GM23338 (cell line): ENCODE measurements around the gene APCDD1L.
A peak's percentile ranks its signal among the peaks of the same experiment; 100 is the strongest.

Source experiments
- CTCF ChIP-seq, 2 experiments: fragments of 200-600 bp in 1 of 2; sonication (generic) in 1 of 2; conservative IDR thresholded peaks; 2 replicates each; pipeline versions ENCODE4 v1.5.1 to v1.6.1; 2016 to 2017; ENCODE audit warnings: antibody characterized with exemption in 2 of 2, low read depth in 2 of 2, mild to moderate bottlenecking in 2 of 2, moderate library complexity in 1 of 2
- EZH2 ChIP-seq: fragments of 200-600 bp; sonication (generic); IDR thresholded peaks from one replicate; pipeline ENCODE4 v1.8.0; 2017; ENCODE audit warnings: antibody characterized with exemption, mild to moderate bottlenecking, low read depth; ENCODE audit not compliant: unreplicated experiment
- EZH2phosphoT487 ChIP-seq: fragments of 200-600 bp; sonication (generic); IDR thresholded peaks from one replicate; pipeline ENCODE4 v1.8.1; 2018; ENCODE audit warnings: antibody characterized with exemption; ENCODE audit not compliant: unreplicated experiment
- POLR2AphosphoS5 ChIP-seq: IDR thresholded peaks from 2 replicates; pipeline ENCODE4 v1.6.1; 2016; ENCODE audit warnings: antibody characterized with exemption, low read depth
- STAT1 ChIP-seq: IDR thresholded peaks from one replicate; pipeline ENCODE4 v1.6.1; 2016; ENCODE audit warnings: antibody characterized with exemption; ENCODE audit not compliant: unreplicated experiment

- TF ChIP-seq CTCF (conservative IDR thresholded peaks at IDR 0.05; ENCODE audit: low read depth in 2 of 2) (no peak), EZH2 (peak; percentile 43), EZH2phosphoT487 (no peak), STAT1 (no peak), POLR2AphosphoS5 (no peak)
Observed at GRCh38 chr20:58515233-58516212, at the start of gene APCDD1L.
